Measurements from ENCODE around the gene RAD9A.
"Not testable (repeated sequence)": the region's sequence is repeated elsewhere in the genome, so short reads cannot be mapped to it uniquely, and the experiment has no call there.

Gene RAD9A

GRCh38 chr11:67401495-67402191, 9.9 kb downstream of the RAD9A start, which contains the start of gene PPP1CA:
Gene PPP1CA, minus strand, starts transcription at chr11:67401858. Its CDS starts 76 bp downstream, at chr11:67401782.
- TF ChIP-seq, protein P1, sequence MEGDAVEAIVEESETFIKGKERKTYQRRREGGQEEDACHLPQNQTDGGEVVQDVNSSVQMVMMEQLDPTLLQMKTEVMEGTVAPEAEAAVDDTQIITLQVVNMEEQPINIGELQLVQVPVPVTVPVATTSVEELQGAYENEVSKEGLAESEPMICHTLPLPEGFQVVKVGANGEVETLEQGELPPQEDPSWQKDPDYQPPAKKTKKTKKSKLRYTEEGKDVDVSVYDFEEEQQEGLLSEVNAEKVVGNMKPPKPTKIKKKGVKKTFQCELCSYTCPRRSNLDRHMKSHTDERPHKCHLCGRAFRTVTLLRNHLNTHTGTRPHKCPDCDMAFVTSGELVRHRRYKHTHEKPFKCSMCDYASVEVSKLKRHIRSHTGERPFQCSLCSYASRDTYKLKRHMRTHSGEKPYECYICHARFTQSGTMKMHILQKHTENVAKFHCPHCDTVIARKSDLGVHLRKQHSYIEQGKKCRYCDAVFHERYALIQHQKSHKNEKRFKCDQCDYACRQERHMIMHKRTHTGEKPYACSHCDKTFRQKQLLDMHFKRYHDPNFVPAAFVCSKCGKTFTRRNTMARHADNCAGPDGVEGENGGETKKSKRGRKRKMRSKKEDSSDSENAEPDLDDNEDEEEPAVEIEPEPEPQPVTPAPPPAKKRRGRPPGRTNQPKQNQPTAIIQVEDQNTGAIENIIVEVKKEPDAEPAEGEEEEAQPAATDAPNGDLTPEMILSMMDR (IDR thresholded peaks at IDR 0.05) = peak; percentile 23
- peaks cover 4% of the 10 kb centered on the region for H3K36me3 Mint-ChIP-seq (ENCODE audit: low read depth)

DNA sequence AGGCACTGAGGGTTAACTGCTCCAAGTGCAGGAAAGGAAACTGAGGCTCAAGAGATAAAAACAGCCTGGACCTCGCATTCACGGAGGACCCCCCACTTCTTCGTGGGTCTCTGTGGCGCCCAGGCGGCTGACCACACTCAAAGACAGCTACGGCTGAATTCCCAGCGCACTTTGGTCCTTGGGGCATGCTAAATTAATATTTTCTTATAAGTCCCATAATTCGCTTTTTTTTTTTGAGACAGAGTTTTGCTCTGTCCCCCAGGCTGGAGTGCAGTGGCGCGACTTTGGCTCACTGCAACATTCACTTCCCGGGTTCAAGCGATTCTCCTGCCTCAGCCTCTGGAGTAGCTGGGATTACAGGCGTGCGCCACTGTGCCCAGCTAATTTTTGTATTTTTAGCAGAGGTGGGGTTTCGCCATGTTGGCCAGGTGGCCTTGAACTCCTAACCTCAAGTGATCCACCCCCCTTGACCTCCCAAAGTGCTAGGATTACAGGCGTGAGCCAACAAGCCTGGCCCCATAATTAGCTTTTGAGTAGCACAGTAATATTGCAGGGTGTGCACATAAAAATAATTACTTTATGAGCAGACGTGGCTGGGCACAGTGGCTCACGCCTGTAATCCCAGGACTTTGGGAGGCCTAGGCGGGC, 10.5 kb downstream of the RAD9A start:
- not testable (repeated sequence) for H3K27me3 Mint-ChIP-seq (ENCODE audit: low read depth, poor library complexity); H3K27ac Mint-ChIP-seq; DNase-seq; H3K36me3 Mint-ChIP-seq (ENCODE audit: low read depth); H3K4me3 Mint-ChIP-seq; H3K9me3 Mint-ChIP-seq
- peaks cover 41% of the 10 kb centered on the region for H3K4me1 Mint-ChIP-seq

More at GRCh38 chr11:67401495-67402191, 9.9 kb downstream of the RAD9A start, which contains the start of gene PPP1CA:
- no peak within 1 kb of the TSS for H3K27ac Mint-ChIP-seq
- H3K4me3 Mint-ChIP-seq = peak within 1 kb of the TSS; percentile 85
- no peaks in the 10 kb centered on the region for H3K9me3 Mint-ChIP-seq
- H3K27me3 Mint-ChIP-seq (ENCODE audit: low read depth, poor library complexity) = no peaks in the 10 kb centered on the region
- peak; percentile 94 for DNase-seq
- peaks cover 44% of the 10 kb centered on the region for H3K4me1 Mint-ChIP-seq

DNA sequence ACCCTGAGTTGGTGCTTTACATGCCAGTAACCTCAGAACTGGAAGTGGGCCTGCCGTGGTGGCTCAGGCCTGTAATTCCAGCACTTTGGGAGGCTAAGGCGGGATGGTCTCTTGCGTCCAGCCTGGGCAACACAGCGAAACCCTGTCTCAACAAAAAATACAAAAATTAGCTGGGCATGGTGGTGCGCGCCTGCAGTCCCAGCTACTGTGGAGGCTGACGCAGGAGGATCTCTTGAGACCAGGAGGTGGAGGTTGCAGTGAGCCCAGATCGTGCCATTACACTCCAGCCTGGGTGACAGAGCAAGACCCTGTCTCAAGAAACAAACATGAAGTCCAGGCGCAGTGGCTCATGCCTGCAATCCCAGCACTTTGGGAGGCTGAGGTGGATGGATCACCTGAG, 11.3 kb downstream of the RAD9A start:
- not testable (repeated sequence) for H3K4me3 Mint-ChIP-seq; H3K27me3 Mint-ChIP-seq (ENCODE audit: low read depth, poor library complexity); H3K9me3 Mint-ChIP-seq; DNase-seq; H3K36me3 Mint-ChIP-seq (ENCODE audit: low read depth)
- peaks cover 40% of the 10 kb centered on the region for H3K4me1 Mint-ChIP-seq
- peak overlapping the region; percentile 93 for H3K27ac Mint-ChIP-seq

GRCh38 chr11:67404515-67405195, 12.9 kb downstream of the RAD9A start:
- Mint-ChIP-seq H3K4me3 (no peak overlapping the region), H3K4me1 (peaks cover 36% of the 10 kb centered on the region), H3K36me3 (ENCODE audit: low read depth) (no peaks in the 10 kb centered on the region), H3K27ac (peak overlapping the region; percentile 73), H3K9me3 (no peaks in the 10 kb centered on the region), H3K27me3 (ENCODE audit: low read depth, poor library complexity) (peaks cover 4% of the 10 kb centered on the region)
- TF ChIP-seq, protein P1 (IDR thresholded peaks at IDR 0.05) = no peak
- no peak for DNase-seq

DNA sequence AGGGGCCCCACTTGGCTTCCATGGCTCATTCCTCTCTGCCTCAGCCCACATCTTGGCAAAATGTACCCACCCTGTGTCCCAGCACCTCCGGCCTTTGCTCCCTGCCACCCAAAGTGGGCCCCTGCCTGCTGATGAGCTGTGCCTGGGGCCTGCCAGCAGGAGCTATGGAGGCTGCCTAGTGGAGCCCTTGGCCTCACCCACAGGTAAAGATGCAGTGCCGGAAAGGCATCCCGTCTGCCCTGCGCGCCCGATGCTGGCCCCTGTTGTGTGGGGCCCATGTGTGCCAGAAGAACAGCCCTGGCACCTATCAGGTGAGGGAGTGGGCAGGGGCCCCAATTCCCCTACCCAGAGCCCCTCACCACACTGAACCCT, 13.4 kb downstream of the RAD9A start:
- TF ChIP-seq, protein P1 (IDR thresholded peaks at IDR 0.05) = no peak
- H3K4me3 Mint-ChIP-seq = no peak overlapping the region
- peaks cover 35% of the 10 kb centered on the region for H3K4me1 Mint-ChIP-seq
- H3K36me3 Mint-ChIP-seq (ENCODE audit: low read depth) = no peaks in the 10 kb centered on the region
- H3K9me3 Mint-ChIP-seq = no peaks in the 10 kb centered on the region
- no peak overlapping the region for H3K27ac Mint-ChIP-seq
- DNase-seq = no peak
- H3K27me3 Mint-ChIP-seq (ENCODE audit: low read depth, poor library complexity) = peaks cover 4% of the 10 kb centered on the region

- no peak overlapping the region for H3K4me3 Mint-ChIP-seq
- no peak for DNase-seq
- no peaks in the 10 kb centered on the region for H3K36me3 Mint-ChIP-seq (ENCODE audit: low read depth)
- peaks cover 4% of the 10 kb centered on the region for H3K27me3 Mint-ChIP-seq (ENCODE audit: low read depth, poor library complexity)
- no peaks in the 10 kb centered on the region for H3K9me3 Mint-ChIP-seq
- TF ChIP-seq, protein P1 (IDR thresholded peaks at IDR 0.05) = no peak
- no peak overlapping the region for H3K27ac Mint-ChIP-seq
- H3K4me1 Mint-ChIP-seq = peaks cover 35% of the 10 kb centered on the region
Measured at GRCh38 chr11:67405688-67406339, 14.0 kb downstream of the RAD9A start.

Data from nephron progenitor cell (in vitro differentiated cells).